GM19324 (cell line): ENCODE data around the gene CUTA.
"Not testable (repeated sequence)": the region's sequence is repeated elsewhere in the genome, so short reads cannot be mapped to it uniquely, and the experiment has no call there.

ENCODE experiments used
- ATAC-seq: cut with Tn5 transposase; IDR thresholded peaks from one replicate; pipeline ENCODE4 v1.9.1; 2021; ENCODE audit warnings: mild to moderate bottlenecking, moderate library complexity; ENCODE audit not compliant: unreplicated experiment, low FRiP score

Gene CUTA

GRCh38 chr6:33373960-33374910 lies 43.7 kb downstream of the CUTA start:
- no peak for ATAC-seq

GRCh38 chr6:33372526-33373123 lies 45.3 kb downstream of the CUTA start:
- ATAC-seq: no peak

- ATAC-seq: not testable (repeated sequence)
Observed at GRCh38 chr6:33371901-33372300, 46.0 kb downstream of the CUTA start.

- ATAC-seq: not testable (repeated sequence)
Observed at GRCh38 chr6:33367715-33368025, 50.2 kb downstream of the CUTA start.

GRCh38 chr6:33367009-33367714 lies 50.7 kb downstream of the CUTA start:
- no peak for ATAC-seq
